KG1 (cell line): Measurements from ENCODE around the gene UPF1.
"Not testable (repeated sequence)": the region's sequence is repeated elsewhere in the genome, so short reads cannot be mapped to it uniquely, and the experiment has no call there.

Experiments
- DNase-seq: peaks from one replicate; lab custom pipeline; 2025; lab: John Stamatoyannopoulos, UW

UPF1 gene

DNA sequence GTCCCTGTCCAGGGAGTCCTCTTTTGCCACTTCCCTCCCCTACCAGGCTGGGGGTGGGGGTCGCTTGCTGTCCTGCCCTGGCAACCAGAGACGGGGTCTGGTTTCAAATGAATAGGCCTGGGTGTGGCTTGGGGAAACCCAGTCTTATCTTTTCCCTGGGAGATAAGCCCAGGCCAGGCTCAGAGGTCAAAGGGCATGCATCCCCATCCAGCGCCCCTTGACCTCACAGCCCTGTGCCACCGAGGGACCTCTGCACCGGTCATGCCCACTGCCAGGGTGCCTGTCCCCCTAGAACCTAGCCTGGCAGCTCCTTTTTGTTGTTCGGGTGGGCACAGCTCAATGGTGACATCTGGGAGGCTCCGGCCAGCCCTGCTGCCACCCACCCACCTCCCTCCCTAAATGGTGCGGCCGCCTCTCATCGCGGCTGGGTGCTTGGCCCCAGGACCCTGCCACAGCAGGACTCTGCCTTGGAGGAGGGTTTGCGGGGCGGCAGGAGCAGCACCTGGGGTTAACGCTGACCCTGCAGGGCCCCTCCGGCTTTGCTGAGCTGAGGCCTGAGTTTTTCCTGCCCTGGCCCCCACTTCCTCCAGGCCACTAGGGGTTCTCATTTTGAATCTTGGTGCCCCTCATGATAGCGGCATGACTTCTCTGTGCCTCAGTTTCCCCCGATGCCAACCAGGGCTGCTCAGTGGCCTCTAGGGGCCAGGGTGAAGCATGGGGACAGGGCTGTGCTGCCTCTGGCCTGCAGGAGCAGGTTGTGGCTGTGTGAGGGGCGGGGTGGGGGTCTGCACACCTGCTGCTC, 67.0 kb downstream of the UPF1 start:
- no peak for DNase-seq

DNA sequence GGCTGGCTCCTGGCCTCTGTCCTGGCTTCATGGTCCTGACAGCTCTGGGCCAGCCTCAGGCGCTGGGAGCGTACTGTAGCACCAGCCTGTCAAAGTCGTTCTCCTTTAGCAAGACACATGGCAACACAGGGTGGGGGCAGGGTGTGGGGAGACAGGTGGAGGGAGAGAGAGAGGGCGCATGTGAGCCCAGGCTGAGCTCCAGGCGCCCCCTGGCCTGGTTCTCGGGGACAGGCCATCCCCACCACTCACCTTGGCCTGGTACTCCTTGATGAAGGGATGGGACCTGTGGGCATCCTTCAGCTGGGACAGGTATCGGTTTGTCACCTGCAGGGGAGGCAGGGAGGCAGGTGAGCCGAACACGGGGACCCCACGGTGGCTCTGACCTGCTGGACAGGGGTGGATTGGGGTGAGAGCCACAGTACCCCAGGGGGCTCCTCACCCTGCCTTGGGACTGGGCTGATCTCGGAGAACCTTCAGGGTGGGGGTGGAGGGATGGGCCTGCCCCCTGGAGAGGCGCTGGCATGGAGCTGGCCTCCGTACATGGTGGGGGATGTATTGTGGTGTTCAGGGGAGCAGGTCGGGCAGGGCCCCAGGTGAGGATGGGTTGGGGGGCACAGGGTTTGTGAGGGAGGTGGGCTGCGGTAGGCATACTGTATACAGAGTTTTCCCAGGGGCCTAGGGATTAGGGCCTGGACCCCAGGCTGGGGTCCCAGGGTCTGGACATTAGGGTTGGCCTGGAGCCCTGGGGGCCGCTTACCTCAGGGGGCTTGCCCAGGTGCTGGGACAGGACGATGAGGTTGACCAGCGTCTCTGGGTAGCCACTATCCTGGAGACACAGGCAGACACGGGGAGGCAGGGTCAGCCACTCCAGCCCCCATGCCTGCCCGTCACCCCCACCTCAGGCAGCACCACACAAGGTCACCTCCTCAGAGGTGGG, 68.1 kb downstream of the UPF1 start:
- no peak for DNase-seq

DNA sequence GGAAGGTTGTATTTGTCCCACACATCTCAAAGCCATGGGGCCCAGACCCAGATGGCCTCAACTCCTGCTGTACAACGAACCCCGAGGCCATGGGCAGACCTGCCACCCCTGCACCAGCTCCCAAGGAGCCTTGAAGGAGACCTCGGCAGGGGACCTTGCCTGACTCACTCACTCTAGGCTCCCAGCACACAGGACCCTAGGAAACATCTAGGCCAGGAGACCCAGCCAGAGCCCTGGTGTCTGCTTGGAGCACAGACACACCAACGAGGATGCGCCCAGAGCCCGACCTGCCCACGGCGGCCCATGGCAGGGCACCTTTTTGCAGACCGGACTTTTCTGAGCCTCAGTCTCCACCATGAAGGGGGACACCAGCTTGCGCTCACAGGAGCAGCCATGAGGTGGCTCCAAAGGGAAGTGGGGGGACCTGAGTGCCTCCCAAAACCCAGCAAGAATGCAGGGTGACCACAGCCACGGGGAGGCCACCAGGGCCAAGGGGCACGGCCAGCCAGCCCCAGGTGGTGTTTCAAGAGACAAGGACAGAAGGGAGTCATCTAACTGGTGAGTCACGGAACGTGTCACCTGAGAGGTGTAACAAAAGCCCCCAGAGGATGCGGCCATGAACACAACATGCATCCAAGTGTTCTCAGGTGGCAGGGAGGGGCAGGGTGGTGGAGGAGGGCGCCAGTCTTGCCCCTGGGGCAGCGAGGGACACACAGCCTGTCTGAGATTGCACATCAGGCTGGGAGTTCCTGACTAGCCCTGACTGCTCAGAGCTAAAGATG, 69.1 kb downstream of the UPF1 start:
- DNase-seq: no peak

GRCh38 chr19:18901491-18901890, 69.7 kb downstream of the UPF1 start:
- no peak for DNase-seq

- DNase-seq: not testable (repeated sequence)
Observed at GRCh38 chr19:18902519-18902918, 70.8 kb downstream of the UPF1 start.

DNA sequence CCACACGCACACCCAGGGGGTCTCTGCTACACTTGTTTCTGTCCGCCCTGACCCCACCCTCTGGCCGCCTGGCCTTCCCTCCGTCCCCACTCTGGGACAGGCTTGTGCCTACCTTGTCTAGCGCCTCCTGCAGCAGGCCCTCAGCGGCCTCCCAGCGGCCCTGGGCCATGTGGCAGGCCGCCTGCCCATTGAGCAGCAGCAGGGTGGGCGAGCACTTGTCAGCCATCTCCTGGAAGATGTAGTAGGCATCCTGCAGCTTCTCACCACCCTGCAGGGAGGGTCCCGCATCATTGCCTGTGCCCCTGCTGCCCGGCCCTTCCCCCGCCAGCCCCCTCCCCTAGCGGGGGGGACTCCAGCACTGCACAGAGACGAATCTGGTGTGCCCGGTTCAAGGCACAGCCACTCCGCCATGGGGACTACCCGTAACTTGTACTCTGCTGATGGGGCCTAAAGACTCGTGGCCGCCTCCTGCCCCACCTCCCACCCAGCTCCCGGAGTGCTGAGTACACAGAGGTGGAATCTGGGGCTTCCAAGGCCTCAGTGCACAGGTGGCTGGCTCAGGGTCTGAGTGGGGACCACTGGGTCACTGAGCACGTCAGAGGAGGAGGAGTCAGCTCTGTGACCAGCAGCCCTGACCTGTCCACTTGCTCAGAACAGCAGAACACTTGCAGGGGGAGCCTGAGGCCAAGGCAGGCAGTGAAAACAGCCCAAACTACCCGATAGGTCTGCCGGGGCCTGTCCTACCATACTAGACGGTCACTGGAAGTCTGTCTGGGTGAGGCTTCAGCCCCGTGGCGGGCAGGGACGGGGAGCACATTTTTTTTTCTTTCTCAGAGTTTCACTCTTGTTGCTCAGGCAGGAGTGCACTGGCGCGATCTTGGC, 71.6 kb downstream of the UPF1 start:
- DNase-seq: no peak

DNA sequence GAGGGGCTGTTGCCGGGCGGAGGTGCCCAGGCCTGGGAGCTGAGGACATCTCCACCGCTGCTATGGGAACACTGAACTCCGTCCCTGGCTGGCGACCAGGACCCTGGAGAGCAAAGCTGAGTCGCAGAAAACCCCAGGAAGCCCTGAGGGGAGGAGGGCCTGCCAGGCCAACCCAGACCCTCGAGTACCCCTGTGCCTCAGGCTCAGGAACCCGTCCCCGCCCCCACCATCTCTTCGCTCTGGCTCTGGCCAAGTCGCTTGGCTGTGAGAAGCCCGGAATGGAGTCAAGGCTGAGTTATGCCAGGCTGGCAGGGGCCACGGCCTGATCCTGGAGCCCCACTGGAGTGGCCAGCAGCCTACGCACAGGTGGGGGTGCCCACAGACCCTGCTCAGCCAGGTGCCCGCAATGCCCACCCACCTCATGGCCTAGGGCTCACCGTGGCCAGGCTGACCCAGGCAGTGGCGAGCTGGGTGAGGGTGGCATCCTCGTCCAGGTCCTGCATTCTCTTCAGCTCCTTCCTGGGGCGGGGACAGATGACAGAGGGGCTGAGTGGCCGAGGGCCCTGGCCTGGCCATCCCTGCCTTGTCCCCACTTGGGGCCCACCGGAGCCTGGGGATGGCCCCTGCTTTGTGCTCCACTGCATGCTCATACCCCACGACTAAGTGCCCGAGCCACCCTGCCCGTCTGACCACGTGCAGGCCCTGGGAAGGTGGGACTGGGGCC, 72.7 kb downstream of the UPF1 start:
- no peak for DNase-seq

DNA sequence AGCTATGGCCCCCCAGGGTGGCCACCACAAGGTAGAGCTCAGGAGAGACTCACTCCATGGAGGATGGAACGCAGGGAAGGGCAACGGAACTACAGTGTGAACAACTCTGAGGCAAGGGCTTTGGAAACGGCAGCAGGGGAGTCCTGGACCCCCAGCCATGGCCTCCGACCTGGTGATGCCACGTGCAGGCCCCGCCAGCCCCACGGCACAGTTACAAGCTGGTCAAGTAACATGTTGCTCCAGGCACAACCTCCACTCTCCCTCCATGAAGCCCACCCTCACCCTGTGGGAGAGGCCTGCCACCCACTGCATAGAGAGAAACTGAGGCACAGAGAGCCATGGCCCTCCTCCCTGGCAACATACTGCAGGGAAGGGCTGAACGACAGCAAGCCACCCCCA, 73.3 kb downstream of the UPF1 start:
- DNase-seq: no peak

GRCh38 chr19:18905513-18906236, 73.9 kb downstream of the UPF1 start:
- no peak for DNase-seq

DNA sequence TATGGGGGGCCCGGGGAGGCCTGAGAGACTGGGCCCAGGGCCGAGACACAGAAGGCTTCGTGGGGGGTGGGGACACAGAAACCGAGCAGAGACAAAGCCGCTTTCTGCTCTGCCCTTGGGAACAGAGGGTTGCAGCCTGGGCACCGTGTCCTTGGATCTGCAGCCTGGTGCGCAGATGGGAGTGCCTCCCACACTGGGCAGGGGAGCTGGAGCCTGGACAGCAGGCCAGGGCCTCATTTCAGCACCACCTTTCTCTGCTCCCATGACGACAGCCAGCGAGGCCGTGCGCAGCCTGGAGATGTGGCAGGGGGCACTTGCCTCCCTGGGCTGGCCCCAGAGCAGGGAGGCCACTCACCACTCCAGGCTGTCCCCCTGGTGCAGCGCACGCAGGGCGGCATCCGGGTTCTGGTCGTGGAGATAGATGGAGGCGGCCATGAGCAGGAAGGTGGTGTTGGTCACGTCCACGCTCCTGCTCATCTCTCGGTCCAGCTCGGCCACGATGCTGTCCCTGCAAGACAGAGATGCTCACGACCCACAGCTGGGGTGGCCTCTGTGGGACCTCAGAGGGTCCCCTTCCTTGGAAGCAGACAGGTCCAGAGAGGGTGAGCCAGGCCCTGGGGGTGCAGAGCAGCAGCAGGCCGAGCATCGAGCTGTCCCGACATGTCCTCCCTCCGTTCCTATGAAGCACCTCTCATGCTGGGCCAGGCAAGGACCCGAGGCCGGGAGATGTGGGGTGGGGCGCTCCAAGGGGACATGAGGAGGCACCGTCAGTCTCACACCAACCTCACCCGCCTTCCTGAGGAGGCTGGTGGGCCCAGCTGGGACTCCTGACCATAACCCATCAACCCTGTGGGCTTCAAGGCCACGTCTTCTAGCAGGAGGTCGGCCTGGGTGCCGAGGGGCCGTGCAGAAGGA, 75.1 kb downstream of the UPF1 start:
- no peak for DNase-seq

GRCh38 chr19:18908917-18909619, 77.3 kb downstream of the UPF1 start:
- no peak for DNase-seq

DNA sequence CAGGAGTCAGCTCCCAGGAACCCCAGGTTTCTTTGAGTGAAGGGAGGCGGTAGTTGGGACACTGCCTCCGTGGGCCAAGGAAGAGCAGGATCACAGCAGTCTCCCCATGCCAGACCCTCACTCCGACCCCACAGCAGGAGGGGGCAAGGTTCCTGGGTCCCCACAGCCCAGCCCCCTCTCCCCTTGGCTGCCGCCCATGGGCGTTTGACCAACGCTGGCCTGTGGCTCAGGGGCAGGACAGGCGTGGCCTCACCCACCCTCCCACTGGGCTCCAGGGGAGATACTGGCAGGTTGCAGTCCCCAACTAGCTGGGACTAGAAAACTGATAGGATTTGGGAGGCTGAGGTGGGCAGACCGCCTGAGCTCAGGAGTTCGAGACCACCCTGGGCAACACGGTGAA, 78.3 kb downstream of the UPF1 start:
- DNase-seq: no peak

DNA sequence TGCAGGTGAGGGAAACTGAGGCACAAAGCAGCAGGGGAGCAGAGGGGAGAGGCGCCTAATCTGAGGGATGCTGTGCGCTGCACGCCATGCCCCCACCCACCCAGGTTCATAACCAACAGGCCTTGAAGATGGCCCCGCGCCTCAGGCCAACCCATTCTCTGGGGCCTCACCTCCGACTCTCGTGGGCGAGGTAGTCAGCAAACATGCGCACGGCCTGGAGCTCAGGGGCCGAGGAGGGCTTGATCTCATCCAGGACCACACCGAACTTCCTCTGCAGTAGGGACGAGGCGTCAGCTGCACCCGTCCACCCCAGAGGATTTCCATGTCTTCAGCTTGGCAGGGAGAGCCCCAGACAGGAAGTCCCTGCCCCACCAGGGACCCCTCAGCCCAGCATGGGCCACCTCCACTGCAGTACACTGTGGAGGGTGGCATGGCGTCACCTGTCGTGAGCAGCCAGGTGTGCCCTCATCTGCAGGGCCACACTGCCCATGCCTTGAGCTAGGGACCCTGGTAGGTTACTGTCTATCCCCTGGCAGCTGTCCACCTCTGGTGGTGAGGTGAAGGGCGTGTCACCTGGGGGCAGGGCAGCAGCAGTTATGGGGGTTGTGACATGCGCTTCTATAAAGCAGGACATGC, 79.2 kb downstream of the UPF1 start:
- no peak for DNase-seq

DNA sequence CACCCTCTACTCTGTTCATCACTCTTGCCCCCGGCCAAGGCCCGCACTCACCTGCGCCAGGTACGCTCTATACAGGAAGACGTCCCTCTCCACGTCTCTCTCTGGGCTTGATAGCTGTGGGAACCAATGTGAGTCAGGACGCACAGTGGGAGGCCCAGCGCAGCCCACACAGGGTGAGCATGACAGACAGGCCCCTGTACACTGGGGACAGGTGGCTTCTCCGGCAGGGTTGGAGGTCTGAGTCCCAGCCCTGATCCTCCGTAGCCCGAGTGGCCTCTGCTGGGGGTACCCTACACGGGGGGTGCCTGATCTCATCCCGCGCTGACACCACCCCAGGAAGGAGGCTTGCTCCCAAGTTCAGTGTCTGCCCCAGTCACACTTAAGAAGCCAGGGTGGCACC, 81.2 kb downstream of the UPF1 start:
- no peak for DNase-seq

DNA sequence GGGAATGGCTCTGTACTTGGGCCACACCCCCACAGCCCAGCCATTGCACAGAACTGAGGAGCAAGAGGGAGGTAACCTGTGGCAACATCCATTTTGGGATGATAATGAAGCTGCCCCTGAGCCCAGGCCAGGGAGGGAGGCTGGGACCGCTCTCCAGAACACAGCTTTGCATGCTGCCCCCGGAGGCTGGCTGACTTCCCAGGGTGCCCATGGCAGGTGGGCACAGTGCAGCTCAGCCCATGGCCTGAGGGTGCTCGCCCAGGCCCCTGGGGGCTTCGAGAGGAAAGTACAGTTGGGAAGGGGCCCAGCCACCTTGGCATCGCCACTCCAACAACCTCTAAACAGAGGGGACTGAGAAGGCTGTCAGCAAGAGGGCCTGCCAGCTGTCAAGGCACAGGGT, 81.7 kb downstream of the UPF1 start:
- DNase-seq: no peak

DNA sequence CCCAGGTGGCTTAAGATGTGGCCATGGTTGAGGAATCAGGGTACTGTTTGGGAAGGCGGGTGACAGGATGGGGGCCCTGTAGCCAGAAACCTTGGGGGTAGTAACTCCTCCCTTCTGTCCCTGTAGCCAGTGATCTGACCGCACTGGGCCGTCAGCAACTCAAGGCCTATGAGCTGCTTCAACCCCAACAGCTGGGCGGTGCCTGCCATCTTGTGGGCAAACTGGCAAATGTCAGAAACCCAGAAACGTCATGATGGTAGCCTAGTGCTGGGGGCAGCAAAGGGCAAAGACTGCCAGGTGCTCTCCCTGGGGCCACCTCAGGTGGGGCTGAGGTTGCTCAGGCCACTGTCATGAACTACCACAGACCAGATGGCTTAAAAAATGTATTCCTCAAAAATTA, 83.9 kb downstream of the UPF1 start:
- no peak for DNase-seq

DNA sequence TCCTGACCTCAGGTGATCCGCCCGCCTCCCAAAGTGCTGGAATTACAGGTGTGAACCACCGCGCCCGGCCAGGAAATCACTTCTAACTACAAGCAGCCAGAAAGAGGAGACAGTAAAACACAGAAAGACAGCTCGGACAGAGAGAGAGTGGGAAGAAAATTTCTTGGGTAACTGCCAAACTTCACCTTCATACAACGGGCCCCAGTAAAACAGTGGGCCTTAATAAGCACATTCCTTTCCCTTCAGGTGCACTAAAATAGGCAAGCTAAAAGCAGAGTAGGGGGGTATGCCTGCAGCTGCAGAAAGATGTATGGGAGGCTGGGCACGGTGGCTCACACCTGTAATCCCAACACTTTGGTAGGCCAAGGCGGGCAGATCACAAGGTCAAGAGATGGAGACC, 85.8 kb downstream of the UPF1 start:
- DNase-seq: not testable (repeated sequence)
